Colonic mucosa (tissue), 4 donors: ENCODE measurements around the gene DSCAML1. TPM values are rescaled to one million over a fixed set of nuclear protein-coding genes. Genes with fewer than 3 reads are reported as not detected.
A peak's percentile ranks its signal among the peaks of the same experiment; 100 is the strongest.

ENCODE experiments used
- DNase-seq: peaks from one replicate; pipeline ENCODE4 v3.0.0-alpha.2; 2020
- H3K27ac ChIP-seq: fragments of 200-600 bp; one replicate; pipeline ENCODE4 v1.8.0; 2021
- H3K27me3 ChIP-seq: fragments of 200-600 bp; one replicate; pipeline ENCODE4 v1.8.0; 2021
- H3K36me3 ChIP-seq: fragments of 200-600 bp; one replicate; pipeline ENCODE4 v1.8.0; 2021
- H3K4me1 ChIP-seq: fragments of 200-600 bp; one replicate; pipeline ENCODE4 v1.8.0; 2021; ENCODE audit warnings: mild to moderate bottlenecking
- H3K4me3 ChIP-seq: fragments of 200-600 bp; one replicate; pipeline ENCODE4 v1.8.0; 2021
- H3K9ac ChIP-seq, 2 donors: one replicate each; pipeline ENCODE4 v1.7.0; 2013; ENCODE audit warnings: control low read depth in 2 of 2, low read depth in 2 of 2, low read length in 2 of 2
- H3K9me3 ChIP-seq: fragments of 200-600 bp; one replicate; pipeline ENCODE4 v1.8.0; 2021
- CTCF ChIP-seq: fragments of 200-600 bp; IDR thresholded peaks from one replicate; pipeline ENCODE4 v1.8.0; 2022; ENCODE audit warnings: antibody characterized with exemption, mild to moderate bottlenecking
- intact Hi-C: fragments of 100-400 bp; cut with DNase I; formaldehyde crosslinking; loops from one replicate; pipeline ENCODE4 v1.14.1; 2022
- total RNA-seq, 2 donors: library from RNA; stranded (reverse); fragmentation: NEBNext Ultra II Directional in 1 of 2; extraction: Animal tissue kit (Norgen Biotek cat#: 25700) in 1 of 2; gene quantifications; one replicate each; pipeline ENCODE4 v1.2.1, GENCODE V29; 2021
- donor health status: healthy.
- donor health status: DM: no; HTN: no; CAD: no.
- donor health status: DM: no; HTN: no; CAD: no.

DSCAML1 gene
- total RNA-seq, 2 donors from 2014 or later, result 1.2 to 4.3 TPM

GRCh38 chr11:117808784-117809183, 11.8 kb upstream of the DSCAML1 start:
- Histone ChIP-seq H3K36me3 (no peaks in the 10 kb centered on the region), H3K27me3 (no peaks in the 10 kb centered on the region), H3K9ac (peak overlapping the region; percentile 4 to 44), H3K4me1 (peaks cover 8% of the 10 kb centered on the region), H3K4me3 (no peak overlapping the region), H3K27ac (peak overlapping the region; percentile 33), H3K9me3 (no peaks in the 10 kb centered on the region)
- intact Hi-C loops, result no loop called here
- no peak for DNase-seq
- no peak for TF ChIP-seq CTCF

DNA sequence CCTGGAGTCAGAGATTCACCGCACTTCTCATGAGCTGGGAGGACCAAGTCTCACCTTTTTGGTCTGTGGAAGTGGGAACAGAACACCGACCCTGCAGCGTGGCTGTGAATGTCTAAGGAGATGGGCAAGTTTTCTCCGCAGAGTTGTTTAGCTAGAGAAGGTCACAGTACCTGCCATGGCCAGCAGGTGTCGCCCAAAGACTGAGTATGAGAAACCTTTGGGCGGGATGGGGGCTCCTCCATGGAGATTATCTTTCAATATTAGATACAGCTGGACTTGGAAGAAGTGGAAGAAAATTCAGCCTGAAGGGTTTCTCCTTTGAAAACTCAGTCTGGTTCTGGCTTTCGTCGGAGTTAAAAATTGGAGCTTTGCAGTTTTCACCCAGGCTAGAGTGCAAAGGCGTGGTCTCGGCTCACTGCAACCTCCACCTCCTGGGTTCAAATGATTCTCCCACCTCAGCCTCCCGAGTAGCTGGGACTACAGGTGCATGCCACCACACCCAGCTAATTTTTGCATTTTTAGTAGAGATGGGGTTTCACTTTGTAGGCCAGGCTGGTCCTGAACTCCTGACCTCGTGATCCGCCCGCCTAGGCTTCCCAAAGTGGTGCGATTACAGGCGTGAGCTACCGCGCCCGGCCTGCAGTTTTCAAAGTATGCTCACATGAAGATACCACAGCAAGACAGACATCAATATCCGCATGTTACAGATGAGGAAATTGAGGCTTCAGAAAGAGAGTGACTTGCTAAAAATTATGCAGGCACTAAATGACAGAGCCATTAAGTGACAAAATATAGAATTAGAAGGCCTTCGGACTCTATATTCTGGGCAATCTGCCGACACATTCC, 10.7 kb upstream of the DSCAML1 start:
- Histone ChIP-seq H3K4me1 (peaks cover 8% of the 10 kb centered on the region), H3K4me3 (no peak overlapping the region), H3K27me3 (no peaks in the 10 kb centered on the region), H3K27ac (no peak overlapping the region), H3K36me3 (no peaks in the 10 kb centered on the region), H3K9me3 (no peaks in the 10 kb centered on the region), H3K9ac (no peak overlapping the region)
- DNase-seq, result peak; percentile 87
- intact Hi-C loops, result no loop called here
- peak; percentile 85 for TF ChIP-seq CTCF

DNA sequence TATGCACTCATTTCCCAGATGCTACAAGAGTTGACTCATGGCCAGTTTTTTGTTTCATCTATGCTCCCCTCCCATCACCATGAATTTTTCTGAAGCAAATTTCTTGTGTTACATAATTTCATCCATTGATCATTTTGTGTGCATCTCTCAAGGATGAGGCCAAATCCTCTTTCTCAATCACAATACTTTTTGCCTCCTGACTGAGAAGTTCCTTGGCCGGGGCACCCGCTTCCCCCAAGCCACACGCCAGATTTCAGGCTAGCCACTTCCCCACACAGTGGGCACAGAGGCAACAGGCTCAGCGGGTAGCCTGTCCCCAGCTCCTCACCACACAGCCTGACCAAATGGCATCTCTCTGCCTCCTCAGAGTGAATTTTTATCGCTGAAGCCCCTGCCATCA, 9.8 kb upstream of the DSCAML1 start:
- TF ChIP-seq CTCF, result no peak
- no peaks in the 10 kb centered on the region for H3K27me3 ChIP-seq
- intact Hi-C loops, result no loop called here
- H3K27ac ChIP-seq, result no peak overlapping the region
- H3K4me1 ChIP-seq, result peaks cover 8% of the 10 kb centered on the region
- H3K9ac ChIP-seq, result no peak overlapping the region
- H3K9me3 ChIP-seq, result no peaks in the 10 kb centered on the region
- no peak overlapping the region for H3K4me3 ChIP-seq
- no peaks in the 10 kb centered on the region for H3K36me3 ChIP-seq
- no peak for DNase-seq

GRCh38 chr11:117805045-117805444, 8.0 kb upstream of the DSCAML1 start:
- intact Hi-C loops, result no loop called here
- DNase-seq, result no peak
- H3K27me3 ChIP-seq, result no peaks in the 10 kb centered on the region

GRCh38 chr11:117803896-117804295, 6.9 kb upstream of the DSCAML1 start:
- Histone ChIP-seq H3K4me1 (peaks cover under 1% of the 10 kb centered on the region), H3K9ac (no peak overlapping the region), H3K4me3 (no peak overlapping the region), H3K36me3 (no peaks in the 10 kb centered on the region), H3K9me3 (no peaks in the 10 kb centered on the region), H3K27me3 (no peaks in the 10 kb centered on the region), H3K27ac (no peak overlapping the region)
- no peak for TF ChIP-seq CTCF
- no peak for DNase-seq
- intact Hi-C loops, result no loop called here

More at GRCh38 chr11:117805045-117805444, 8.0 kb upstream of the DSCAML1 start:
- no peak overlapping the region for H3K4me3 ChIP-seq
- H3K27ac ChIP-seq, result no peak overlapping the region
- H3K9ac ChIP-seq, result no peak overlapping the region
- H3K36me3 ChIP-seq, result no peaks in the 10 kb centered on the region
- no peaks in the 10 kb centered on the region for H3K9me3 ChIP-seq
- peaks cover 8% of the 10 kb centered on the region for H3K4me1 ChIP-seq
- no peak for TF ChIP-seq CTCF
